Esophagus squamous epithelium (tissue), 4 donors: ENCODE data around the gene RASA1.

Experiments used
- POLR2A ChIP-seq, 4 donors: fragments of 450-650 bp; IDR thresholded peaks; one replicate each; pipeline ENCODE4 v1.6.1; 2017; ENCODE audit warnings: antibody characterized with exemption in 4 of 4, mild to moderate bottlenecking in 4 of 4, moderate library complexity in 3 of 4
- TF ChIP-seq, protein P1 (sequence below), 6 experiments: fragments of 450-650 bp in 4 of 6; fragments of 200-600 bp in 2 of 6; sonication (generic) in 2 of 6; IDR thresholded peaks; one replicate each; pipeline ENCODE4 v1.5.1; 2016 to 2019; ENCODE audit warnings: antibody characterized with exemption in 6 of 6, mild to moderate bottlenecking in 4 of 6, moderate library complexity in 4 of 6

DNA sequence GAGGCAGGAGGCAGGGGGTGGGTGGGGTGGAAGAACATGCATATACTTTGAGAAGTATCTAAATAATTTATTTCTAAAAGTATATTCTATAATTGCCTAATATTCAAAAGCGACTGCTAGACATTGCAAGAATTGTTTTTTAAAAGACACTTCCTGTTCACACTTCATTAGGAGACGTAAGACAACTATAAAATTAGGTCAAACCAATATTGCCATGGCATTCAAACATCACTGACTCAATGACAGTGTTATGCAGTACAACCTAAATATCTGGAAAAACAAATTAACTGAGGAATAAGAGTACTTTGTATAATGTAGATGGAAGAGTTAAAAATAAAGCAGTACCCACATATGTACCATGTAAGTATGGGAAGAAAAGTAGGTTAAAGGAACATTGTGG, 140.5 kb downstream of the RASA1 start:
- TF ChIP-seq, protein P1, sequence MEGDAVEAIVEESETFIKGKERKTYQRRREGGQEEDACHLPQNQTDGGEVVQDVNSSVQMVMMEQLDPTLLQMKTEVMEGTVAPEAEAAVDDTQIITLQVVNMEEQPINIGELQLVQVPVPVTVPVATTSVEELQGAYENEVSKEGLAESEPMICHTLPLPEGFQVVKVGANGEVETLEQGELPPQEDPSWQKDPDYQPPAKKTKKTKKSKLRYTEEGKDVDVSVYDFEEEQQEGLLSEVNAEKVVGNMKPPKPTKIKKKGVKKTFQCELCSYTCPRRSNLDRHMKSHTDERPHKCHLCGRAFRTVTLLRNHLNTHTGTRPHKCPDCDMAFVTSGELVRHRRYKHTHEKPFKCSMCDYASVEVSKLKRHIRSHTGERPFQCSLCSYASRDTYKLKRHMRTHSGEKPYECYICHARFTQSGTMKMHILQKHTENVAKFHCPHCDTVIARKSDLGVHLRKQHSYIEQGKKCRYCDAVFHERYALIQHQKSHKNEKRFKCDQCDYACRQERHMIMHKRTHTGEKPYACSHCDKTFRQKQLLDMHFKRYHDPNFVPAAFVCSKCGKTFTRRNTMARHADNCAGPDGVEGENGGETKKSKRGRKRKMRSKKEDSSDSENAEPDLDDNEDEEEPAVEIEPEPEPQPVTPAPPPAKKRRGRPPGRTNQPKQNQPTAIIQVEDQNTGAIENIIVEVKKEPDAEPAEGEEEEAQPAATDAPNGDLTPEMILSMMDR (IDR thresholded peaks at IDR 0.05) = no peak
- no peak for TF ChIP-seq POLR2A (IDR thresholded peaks at IDR 0.05)
